Glomerular endothelial cell (primary cell): ENCODE measurements around the gene STK11. TPM values are rescaled to one million over a fixed set of nuclear protein-coding genes. Genes with fewer than 3 reads are reported as not detected.
"Not testable (repeated sequence)": the region's sequence is repeated elsewhere in the genome, so short reads cannot be mapped to it uniquely, and the experiment has no call there.

Experiments
- DNase-seq: peaks from one replicate; pipeline ENCODE4 v3.0.0-alpha.2; 2011; ENCODE audit warnings: low read depth, low spot score; ENCODE audit errors: extremely low read depth
- total RNA-seq: library from RNA; depleted of rRNA; stranded (reverse); fragments of >200 nt; gene quantifications from 2 replicates; pipeline ENCODE4 v1.2.3, GENCODE V29; 2015

STK11 gene
- total RNA-seq, 1 donor from 2014 or later, result 77.7 TPM

DNA sequence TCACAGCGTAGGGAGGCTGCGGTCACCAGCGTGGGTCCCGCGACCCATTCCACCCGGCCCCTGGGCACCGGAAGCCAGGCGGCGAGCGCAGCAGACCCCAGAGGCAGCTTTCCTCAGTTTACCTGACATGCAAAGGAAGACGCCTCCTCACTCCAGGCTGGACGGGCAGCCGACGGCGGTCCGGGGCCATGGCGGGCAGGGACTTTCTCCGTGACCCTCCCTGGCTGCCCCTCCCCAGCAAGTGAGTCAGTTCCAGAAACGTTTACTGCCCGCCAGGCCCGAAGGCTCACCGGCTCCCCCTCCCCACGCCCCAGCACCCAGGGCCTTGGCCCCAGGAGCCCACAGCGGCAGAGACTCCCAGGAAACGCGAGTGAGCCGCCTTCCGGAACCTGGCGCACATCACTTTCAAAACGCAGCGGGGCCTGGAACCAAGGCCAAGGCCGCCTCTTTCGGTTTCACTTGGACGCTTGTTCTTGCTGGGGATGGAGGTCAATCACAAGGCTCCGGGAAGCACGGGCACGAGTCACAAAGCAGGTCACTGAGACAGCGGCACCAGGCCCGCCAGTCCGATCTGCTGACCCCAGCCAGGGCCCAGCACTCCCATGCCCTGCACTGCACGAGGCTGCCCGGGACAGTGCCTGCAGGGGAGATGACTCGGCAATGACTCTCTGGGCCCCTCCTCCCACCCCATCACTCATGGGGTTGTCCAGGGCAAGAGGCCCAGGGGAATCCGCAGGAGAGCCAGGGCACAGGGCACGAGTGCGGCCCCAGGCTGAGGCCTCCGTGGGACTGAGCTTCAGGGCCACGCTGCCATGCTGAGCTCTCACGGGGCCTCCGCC lies 36.8 kb upstream of the STK11 start:
- DNase-seq, result no peak

DNA sequence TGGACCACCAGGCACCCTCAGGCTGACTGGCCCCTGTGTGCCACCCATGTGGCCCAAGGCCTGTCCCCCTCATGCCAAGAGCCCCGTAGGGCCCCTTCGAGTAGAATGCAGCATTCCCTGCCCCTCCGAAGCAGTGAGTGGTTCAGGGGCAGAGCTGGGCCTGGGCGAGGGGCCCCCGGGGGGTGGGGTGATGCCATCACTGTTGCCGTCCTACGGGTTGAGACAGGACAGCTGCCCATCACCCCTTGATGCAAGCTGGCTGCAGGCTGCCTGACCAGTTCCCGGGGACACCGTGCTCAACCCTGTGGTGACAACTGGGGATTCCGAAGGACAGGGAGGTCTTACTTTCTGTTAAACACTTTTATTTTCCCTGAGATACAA lies 36.2 kb upstream of the STK11 start:
- no peak for DNase-seq

DNA sequence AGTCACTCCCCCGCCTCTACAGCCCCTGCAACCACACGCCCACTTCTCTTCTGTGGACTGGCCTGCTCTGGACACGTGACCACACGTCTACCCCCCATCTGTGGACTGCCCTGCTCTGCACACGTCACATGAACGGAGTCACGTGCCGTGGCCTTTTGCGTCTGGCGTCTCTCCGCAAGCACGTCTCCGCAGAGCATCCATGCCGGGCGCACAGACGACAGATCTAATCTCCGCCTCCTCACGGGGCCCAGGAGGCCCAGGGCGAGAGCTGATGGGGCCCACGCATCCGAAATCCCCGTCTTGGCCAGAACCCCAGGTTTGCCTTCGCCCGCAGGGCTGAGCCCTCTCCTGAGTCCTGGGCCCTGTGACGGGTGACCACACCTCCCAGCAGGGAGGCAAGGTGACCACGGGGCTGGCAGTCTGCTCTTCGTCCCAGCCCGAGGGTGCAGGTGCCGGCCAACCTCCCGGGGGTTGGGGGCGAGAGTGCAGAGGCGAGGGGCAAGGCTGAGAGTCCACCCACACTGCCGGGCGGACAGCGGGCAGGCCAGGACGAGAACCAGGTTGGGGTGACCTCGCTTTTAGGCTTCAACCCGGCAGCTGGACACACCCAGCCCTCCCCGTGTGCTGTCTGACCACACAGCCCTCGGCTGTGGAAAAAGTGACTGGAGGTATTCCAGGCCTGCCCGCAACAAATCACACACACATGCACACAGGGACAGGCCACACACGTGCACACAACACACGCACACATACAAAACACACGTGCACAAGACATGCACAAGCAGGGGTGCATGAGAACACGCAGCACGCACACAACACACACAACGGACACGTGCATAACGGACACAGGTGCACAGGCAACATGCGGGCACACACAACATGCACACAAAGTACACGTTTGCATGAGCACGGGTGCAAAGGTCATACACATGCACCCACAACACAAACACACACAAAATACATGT lies 35.4 kb upstream of the STK11 start:
- no peak for DNase-seq

- DNase-seq, result no peak
Measured at GRCh38 chr19:1170938-1171754, 34.4 kb upstream of the STK11 start.

DNA sequence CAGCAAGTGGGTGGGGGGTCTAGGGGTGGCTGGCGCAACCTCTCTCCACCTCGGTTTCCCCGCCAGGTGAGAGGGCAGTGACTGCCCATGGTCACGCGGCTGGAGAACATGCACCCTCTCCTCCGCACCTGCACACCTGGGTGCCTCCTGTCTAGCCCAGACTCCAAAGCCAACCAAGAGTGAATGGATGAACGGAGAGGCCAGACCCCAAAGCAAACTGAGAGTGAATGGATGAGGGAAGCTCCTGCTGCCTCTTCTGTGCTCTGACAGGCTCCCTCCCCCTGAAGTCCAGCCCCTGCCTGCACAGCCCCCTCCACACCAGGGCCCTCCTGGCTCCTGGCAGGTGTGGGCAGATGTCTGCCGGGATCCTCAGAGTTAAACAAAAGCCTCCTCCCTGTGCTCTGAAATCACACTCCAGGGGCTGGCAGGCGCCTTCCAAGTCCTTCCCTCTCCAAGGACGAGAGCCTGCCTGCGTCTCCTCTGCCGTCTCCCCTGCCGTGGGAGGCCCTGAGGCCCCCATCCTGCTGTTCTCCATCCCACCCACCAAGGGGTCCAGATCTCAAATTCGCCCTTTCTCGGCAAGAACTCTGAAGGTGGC lies 33.7 kb upstream of the STK11 start:
- no peak for DNase-seq

DNA sequence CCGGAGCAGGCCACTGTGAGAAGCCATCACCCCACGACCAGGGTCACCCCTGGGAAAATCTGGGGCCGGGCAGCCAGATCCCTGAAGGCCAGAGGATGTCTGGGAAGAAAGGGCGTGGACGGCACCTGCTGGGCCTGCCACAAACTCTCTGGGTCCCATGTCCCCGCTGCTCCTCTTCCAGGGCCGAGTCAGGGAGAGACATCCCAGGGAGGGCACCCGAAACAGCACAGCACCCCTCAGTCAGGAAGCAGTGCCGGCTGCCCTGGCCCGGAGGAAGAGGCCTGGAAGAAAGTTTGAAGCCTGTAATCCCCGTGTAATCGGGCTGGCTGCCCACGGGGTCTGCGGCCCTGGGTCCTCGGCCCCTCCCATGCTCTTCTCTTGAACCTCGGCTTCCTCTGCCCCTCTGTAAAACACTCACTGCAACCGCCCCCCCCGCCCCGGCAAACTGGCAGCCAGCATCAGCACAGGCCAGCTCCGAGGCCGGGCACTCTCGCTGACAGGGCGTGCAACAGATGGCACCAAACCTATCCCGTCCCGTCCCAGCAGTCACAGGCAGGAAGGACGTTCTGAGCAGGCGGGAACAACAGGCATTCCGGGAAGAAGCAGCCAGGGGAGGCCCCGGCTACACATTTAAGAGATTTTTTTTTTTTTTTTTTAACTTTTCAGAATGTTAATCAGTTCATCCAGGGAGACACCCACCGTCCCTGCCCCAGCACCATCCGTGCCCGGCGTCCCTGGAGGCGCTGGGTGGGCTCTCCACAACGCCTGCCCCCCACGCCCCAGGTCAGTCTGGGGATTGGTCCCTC lies 33.0 kb upstream of the STK11 start:
- no peak for DNase-seq

DNA sequence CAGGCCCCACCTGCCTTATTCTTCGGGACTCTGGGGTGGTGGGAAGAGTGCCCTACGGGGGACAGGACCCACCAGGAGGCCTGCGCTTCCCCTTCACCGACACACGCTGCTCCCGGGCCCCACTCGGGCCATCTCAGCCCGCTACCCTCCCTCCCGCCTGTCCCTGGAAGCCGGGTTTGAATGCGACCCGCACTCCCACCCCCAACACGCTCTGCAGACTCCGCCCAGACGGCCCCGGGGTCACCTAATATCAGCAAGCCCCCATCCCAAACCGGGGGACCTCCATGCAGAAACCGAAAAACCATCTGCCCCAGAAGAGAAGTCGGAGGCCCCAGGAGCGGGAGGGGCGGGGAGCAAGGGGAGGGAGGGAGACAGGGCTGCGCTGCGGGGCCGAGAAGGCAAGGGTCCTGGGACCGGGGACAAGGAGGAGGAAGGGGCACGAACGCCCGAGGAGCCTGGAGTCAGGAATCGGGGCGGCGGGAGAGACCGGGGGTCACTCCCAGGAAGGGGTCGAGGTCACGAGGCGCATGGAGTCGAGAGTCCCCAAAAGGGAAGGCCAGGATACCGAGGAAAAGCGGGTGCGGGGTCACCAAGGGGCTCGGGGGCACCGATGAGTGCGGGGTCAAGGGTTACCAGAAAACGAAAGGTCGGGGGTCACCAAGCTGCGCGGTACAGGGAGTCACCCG lies 32.3 kb upstream of the STK11 start:
- no peak for DNase-seq

DNA sequence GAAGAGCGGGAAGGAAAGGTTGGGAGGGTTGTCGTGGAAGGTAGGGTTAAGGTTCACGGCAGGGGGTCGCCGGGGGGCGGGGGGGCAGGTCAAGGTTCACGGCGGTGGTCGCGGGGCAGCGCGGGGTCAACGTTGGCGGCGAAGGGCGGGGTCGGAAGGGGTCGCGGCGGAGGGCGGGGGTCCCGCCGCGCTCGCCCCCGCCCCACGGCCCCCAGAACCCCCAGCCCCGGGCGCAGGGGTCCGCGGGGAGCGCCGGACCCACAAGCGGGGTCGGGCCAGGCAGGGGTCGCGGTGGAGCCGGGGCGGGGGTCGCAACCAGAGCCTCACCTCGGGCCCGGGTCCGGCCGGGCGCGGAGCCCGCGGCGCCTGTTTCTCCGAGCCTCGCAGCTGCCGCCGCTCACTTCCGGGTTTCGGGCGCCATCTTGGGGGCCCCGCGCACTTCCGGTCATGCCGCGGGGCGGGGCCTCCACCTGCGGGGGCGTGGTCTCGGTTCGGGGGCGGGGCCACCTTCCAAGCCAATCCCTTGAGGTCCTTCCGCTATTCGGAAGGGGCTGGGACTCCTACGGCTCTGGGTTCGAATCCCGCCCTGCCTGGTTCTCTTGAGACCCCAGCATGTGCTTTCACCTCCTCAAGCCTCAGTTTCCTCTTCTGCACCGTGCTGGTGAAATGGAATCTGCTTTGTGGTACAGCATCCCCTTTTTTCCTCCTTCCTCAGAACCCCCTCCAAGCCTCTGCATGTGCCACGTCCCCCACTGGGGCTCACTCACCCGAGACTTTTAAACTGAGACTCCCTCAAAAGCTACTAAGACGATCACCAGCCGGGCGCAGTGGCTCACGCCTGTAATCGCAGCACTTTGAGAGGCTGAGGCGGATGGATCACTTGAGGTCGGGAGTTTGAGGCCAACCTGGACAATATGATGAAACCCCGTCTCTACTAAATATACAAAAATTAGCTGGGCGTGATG lies 31.5 kb upstream of the STK11 start, which contains the start of gene SBNO2:
TSS of gene SBNO2 (minus strand) at position 424 of the 965 bp plus-strand sequence. CDS start 19,992 bp downstream, outside the sequence.
- no peak for DNase-seq

GRCh38 chr19:1177322-1178114 lies 28.1 kb upstream of the STK11 start:
- no peak for DNase-seq

GRCh38 chr19:1181606-1182005 lies 24.0 kb upstream of the STK11 start:
- no peak for DNase-seq

GRCh38 chr19:1182068-1182467 lies 23.5 kb upstream of the STK11 start:
- DNase-seq, result no peak

- no peak for DNase-seq
Measured at GRCh38 chr19:1182727-1183126, 22.9 kb upstream of the STK11 start.

DNA sequence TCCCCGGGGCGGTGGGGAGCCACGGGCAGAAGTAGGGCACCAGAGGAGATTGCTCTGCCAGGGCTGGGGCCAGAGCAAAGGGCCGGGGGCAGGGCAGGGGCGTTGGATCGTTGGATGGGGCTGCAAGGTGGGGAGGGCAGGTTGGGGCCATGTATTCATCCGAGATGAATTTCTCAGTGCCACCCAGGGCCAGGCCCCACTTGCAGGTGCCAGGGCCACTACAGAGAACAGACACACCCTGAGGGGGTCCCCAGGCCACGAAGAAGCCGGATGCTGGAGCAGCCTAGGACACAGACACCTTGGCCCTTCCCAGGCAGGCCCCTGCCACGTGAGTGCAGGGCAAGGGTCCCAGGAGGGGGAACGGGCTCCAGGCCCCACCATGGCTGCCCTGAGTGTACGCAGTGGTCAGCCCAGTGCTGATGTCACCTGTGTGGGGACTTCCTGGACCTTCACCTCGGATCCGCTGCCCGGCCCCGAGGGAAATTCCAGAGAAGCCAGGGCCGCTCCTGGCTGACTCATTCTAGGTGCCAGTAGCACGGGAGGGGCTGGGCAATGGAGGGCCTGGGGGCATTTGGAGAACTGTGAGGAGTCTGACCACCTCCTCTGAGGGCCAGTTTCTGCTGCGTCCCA lies 21.9 kb upstream of the STK11 start:
- DNase-seq, result no peak

DNA sequence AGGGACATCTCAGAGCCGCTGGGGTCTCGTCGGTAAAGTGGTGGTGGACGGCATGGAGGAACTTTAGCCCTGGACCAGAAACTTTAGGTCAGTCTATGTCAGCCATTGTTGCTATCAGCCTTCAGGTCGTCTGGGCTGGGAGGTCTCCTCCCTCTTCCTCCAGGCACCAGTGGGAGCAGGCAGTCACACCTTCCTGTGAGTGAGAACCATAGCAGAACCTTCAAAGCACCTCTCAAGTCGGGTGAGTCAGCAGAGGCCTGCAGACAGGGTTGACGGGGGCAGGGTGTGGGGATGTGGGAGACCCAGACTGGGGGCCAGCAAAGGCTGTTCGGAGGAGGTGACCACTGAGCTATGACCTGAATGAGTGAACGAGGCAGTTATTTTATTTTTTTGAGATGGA lies 16.2 kb upstream of the STK11 start:
- no peak for DNase-seq

- DNase-seq, result no peak
Measured at GRCh38 chr19:1199531-1199930, 6.0 kb upstream of the STK11 start.

- DNase-seq, result not testable (repeated sequence)
Measured at GRCh38 chr19:1200614-1201013, 5.0 kb upstream of the STK11 start.
